Measurements from ENCODE around the gene STEAP4. TPM values are rescaled to one million over a fixed set of nuclear protein-coding genes. Genes with fewer than 3 reads are reported as not detected.

STEAP4 gene
- total RNA-seq, 1 experiment from 2014 or later: under 0.01 TPM

DNA sequence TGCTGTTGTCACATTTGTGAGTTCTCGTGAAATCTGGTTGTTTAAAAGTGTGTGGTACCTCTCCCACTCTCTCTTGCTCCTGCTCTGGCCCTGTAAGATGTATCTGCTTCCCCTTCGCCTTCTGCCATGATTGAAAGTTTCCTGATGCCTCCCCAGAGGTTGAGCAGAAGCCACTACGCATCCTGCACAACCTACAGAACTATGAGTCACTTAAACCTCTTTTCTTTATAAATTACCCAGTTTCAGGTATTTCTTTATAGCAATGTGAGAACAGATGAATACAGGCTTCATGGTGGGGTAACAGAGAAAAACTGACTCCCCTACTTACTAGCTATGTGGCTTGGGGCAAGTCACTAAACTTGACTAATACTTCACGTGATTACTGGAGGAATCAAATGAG is 18.0 kb upstream of the STEAP4 start:
- H3K27me3 ChIP-seq (ENCODE audit: control insufficient read depth, insufficient read depth, low read length): no peaks in the 10 kb centered on the region
- DNase-seq: no peak
- H3K4me3 ChIP-seq (ENCODE audit: insufficient read depth, low read depth, low read length): no peak overlapping the region
- H3K36me3 ChIP-seq (replicated peaks; ENCODE audit: control insufficient read depth, insufficient read depth, low read length): no peaks in the 10 kb centered on the region

GRCh38 chr7:88322151-88322550 is 15.5 kb upstream of the STEAP4 start:
- no peaks in the 10 kb centered on the region for H3K36me3 ChIP-seq (replicated peaks; ENCODE audit: control insufficient read depth, insufficient read depth, low read length)
- DNase-seq: no peak

GRCh38 chr7:88321694-88322093 is 15.0 kb upstream of the STEAP4 start:
- no peak for DNase-seq
- Histone ChIP-seq H3K27me3 (ENCODE audit: control insufficient read depth, insufficient read depth, low read length) (no peaks in the 10 kb centered on the region), H3K36me3 (replicated peaks; ENCODE audit: control insufficient read depth, insufficient read depth, low read length) (no peaks in the 10 kb centered on the region), H3K4me3 (ENCODE audit: insufficient read depth, low read depth, low read length) (no peak overlapping the region)

More at GRCh38 chr7:88322151-88322550, 15.5 kb upstream of the STEAP4 start:
- Histone ChIP-seq H3K4me3 (ENCODE audit: insufficient read depth, low read depth, low read length) (no peak overlapping the region), H3K27me3 (ENCODE audit: control insufficient read depth, insufficient read depth, low read length) (no peaks in the 10 kb centered on the region)

DNA sequence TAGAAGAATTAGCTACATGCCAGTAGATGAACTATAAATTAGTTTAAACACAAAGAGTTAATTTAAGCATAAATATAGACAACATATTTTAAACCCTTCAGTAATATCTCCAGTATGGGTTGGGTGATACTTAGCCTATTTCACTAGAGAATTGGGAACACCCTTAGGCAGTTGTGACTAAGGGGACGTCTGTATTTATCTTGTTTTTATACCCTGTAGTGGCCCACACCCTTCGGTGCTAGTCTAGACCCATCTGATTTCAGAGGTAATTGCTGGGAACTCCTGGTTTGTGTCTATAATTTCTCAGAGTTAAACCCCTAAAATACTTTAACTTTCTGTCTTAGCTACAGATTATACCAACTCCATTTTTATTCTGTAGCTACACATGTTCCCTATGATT is 11.5 kb upstream of the STEAP4 start:
- no peak for DNase-seq
- Histone ChIP-seq H3K27me3 (ENCODE audit: control insufficient read depth, insufficient read depth, low read length) (no peaks in the 10 kb centered on the region), H3K4me3 (ENCODE audit: insufficient read depth, low read depth, low read length) (no peak overlapping the region), H3K36me3 (replicated peaks; ENCODE audit: control insufficient read depth, insufficient read depth, low read length) (no peaks in the 10 kb centered on the region)

DNA sequence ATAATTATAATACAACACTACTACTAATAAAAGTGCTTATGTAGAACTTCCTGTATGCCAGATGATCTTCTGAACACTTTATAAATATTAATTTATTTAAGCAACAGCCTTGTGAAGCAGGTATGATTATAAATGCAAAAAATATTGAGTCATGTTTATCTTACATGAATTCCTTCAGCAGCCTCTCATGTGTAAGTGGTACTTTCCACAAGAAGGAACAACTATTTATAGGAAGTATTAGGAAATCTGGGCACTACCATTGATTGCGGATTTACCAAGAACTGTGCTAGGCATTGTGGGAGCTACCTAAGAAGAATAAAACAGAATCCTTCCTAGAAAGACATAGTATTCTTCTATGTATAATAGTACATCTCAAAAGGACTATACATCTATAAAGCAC is 10.7 kb upstream of the STEAP4 start:
- Histone ChIP-seq H3K36me3 (replicated peaks; ENCODE audit: control insufficient read depth, insufficient read depth, low read length) (no peaks in the 10 kb centered on the region), H3K4me3 (ENCODE audit: insufficient read depth, low read depth, low read length) (no peak overlapping the region), H3K27me3 (ENCODE audit: control insufficient read depth, insufficient read depth, low read length) (no peaks in the 10 kb centered on the region)
- DNase-seq: no peak

- no peak overlapping the region for H3K4me3 ChIP-seq (ENCODE audit: insufficient read depth, low read depth, low read length)
- DNase-seq: no peak
- no peaks in the 10 kb centered on the region for H3K27me3 ChIP-seq (ENCODE audit: control insufficient read depth, insufficient read depth, low read length)
- no peaks in the 10 kb centered on the region for H3K36me3 ChIP-seq (replicated peaks; ENCODE audit: control insufficient read depth, insufficient read depth, low read length)
These were observed 9.8 kb upstream of the STEAP4 start for GRCh38 chr7:88316456-88316855.

- DNase-seq: no peak
- no peaks in the 10 kb centered on the region for H3K36me3 ChIP-seq (replicated peaks; ENCODE audit: control insufficient read depth, insufficient read depth, low read length)
- H3K4me3 ChIP-seq (ENCODE audit: insufficient read depth, low read depth, low read length): no peak overlapping the region
- no peaks in the 10 kb centered on the region for H3K27me3 ChIP-seq (ENCODE audit: control insufficient read depth, insufficient read depth, low read length)
These were observed 8.8 kb upstream of the STEAP4 start for GRCh38 chr7:88315522-88315921.

GRCh38 chr7:88314061-88314491 is 7.4 kb upstream of the STEAP4 start:
- DNase-seq: no peak
- Histone ChIP-seq H3K4me3 (ENCODE audit: insufficient read depth, low read depth, low read length) (no peak overlapping the region), H3K36me3 (replicated peaks; ENCODE audit: control insufficient read depth, insufficient read depth, low read length) (no peaks in the 10 kb centered on the region), H3K27me3 (ENCODE audit: control insufficient read depth, insufficient read depth, low read length) (no peaks in the 10 kb centered on the region)

DNA sequence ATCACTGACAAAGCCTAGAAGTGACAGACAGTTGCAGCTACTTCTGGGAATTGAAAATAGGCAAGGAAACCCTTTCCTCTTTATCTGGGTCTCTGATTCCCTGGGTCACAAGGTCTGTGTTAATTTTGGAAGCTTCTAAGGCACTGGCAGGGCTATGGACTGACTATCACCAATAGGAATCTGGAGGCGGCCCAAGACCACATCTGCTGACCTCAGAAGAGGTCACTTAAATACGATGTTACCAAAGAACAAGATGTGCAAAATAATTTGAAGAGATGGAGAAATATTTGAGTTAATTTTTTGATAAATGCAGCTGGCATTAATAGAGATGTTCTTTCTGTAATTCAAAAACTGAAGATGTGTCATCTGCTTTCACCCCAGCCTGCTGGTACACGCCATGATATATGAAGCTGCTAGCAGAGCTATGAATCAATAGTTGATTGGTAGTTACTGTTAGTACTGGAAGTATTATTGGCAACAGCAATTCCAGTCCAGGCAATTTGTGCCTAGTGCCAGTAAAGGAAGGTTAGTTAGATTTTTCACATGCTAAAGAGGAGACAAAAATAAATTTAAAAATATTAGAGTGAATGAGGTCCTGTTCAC is 5.5 kb upstream of the STEAP4 start:
- H3K4me3 ChIP-seq (ENCODE audit: insufficient read depth, low read depth, low read length): no peak overlapping the region
- no peak for DNase-seq
- H3K27me3 ChIP-seq (ENCODE audit: control insufficient read depth, insufficient read depth, low read length): peaks cover 2% of the 10 kb centered on the region
- no peaks in the 10 kb centered on the region for H3K36me3 ChIP-seq (replicated peaks; ENCODE audit: control insufficient read depth, insufficient read depth, low read length)

DNA sequence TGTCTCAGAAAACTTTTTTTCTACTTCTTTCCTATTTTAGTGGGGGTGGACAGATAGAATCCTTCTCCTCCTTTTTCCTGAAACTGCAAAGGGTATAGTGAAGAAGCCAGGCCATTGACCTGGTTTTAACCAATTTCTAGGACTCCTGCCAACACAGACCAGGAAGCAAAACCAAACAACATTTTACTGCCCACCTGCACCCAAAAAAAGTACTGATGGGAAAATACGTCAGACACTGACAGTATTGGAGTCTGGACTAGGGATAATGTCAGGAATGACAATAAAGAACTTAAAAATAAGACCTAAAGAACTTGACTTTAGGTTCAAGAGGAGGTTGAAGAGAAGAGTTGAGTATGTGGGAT is 5.0 kb upstream of the STEAP4 start:
- H3K27me3 ChIP-seq (ENCODE audit: control insufficient read depth, insufficient read depth, low read length): peaks cover 7% of the 10 kb centered on the region
- H3K36me3 ChIP-seq (replicated peaks; ENCODE audit: control insufficient read depth, insufficient read depth, low read length): no peaks in the 10 kb centered on the region
- no peak overlapping the region for H3K4me3 ChIP-seq (ENCODE audit: insufficient read depth, low read depth, low read length)
- DNase-seq: no peak

DNA sequence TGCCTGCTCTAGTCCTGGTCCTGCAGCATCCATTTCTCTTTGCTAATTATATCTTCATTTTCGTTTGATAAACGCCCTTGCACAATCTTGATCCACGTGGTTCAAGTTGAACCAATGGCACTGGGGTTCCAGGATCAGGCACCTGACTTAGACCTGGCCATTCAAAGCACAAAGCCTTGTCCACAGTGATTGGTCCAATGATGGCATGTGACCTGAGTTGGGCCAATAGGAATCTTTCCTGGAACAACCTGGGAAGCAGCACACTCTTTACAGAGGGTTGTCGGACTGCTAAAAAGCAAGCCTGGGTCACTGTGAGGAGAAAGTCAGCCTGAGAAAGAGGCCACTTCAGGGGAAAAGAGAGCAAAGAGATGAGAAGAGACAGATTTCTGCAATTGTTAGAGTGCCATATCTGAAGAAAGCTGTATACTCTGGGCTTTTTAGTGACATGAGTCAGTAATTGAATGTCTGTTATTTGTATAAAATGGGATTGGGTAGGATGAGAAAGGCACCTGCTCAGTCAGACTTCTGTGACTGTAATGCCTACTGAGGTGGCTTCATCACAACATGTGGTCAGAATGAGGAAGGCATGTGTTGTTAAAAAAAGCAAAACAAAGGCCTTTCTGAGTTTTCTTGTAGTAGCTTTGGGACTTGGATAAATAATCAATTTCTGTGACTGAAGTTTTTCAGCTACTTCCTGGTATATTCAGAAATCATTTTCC is 4.4 kb upstream of the STEAP4 start:
- peaks cover 12% of the 10 kb centered on the region for H3K27me3 ChIP-seq (ENCODE audit: control insufficient read depth, insufficient read depth, low read length)
- H3K4me3 ChIP-seq (ENCODE audit: insufficient read depth, low read depth, low read length): no peak overlapping the region
- no peak for DNase-seq
- H3K36me3 ChIP-seq (replicated peaks; ENCODE audit: control insufficient read depth, insufficient read depth, low read length): no peaks in the 10 kb centered on the region

GRCh38 chr7:88309819-88310218 is 3.1 kb upstream of the STEAP4 start:
- H3K36me3 ChIP-seq (replicated peaks; ENCODE audit: control insufficient read depth, insufficient read depth, low read length): no peaks in the 10 kb centered on the region
- no peak for DNase-seq
- H3K4me3 ChIP-seq (ENCODE audit: insufficient read depth, low read depth, low read length): no peak overlapping the region
- H3K27me3 ChIP-seq (ENCODE audit: control insufficient read depth, insufficient read depth, low read length): peaks cover 12% of the 10 kb centered on the region

- Histone ChIP-seq H3K27me3 (ENCODE audit: control insufficient read depth, insufficient read depth, low read length) (peaks cover 12% of the 10 kb centered on the region), H3K36me3 (replicated peaks; ENCODE audit: control insufficient read depth, insufficient read depth, low read length) (no peaks in the 10 kb centered on the region), H3K4me3 (ENCODE audit: insufficient read depth, low read depth, low read length) (no peak overlapping the region)
- DNase-seq: no peak
These were observed 1.1 kb upstream of the STEAP4 start for GRCh38 chr7:88307823-88308222.

- Histone ChIP-seq H3K36me3 (replicated peaks; ENCODE audit: control insufficient read depth, insufficient read depth, low read length) (no peaks in the 10 kb centered on the region), H3K27me3 (ENCODE audit: control insufficient read depth, insufficient read depth, low read length) (peaks cover 12% of the 10 kb centered on the region), H3K4me3 (ENCODE audit: insufficient read depth, low read depth, low read length) (no peak overlapping the region)
- DNase-seq: no peak
These were observed 718 bp upstream of the STEAP4 start for GRCh38 chr7:88307412-88307811.

- Histone ChIP-seq H3K4me3 (ENCODE audit: insufficient read depth, low read depth, low read length) (no peak overlapping the region), H3K36me3 (replicated peaks; ENCODE audit: control insufficient read depth, insufficient read depth, low read length) (no peaks in the 10 kb centered on the region), H3K27me3 (ENCODE audit: control insufficient read depth, insufficient read depth, low read length) (peaks cover 12% of the 10 kb centered on the region)
- no peak for DNase-seq
These were observed 1.6 kb downstream of the STEAP4 start for GRCh38 chr7:88305044-88305443.
